OCI-LY1 (cell line): ENCODE measurements around the gene RNF175.

ENCODE experiments used
- EZH2 ChIP-seq: fragments of 200-600 bp; sonication (generic), shearing (Covaris generic); IDR thresholded peaks from 2 replicates; pipeline ENCODE4 v1.8.0; 2017; ENCODE audit warnings: borderline replicate concordance, mixed run types, mild to moderate bottlenecking, antibody characterized with exemption, low read length, moderate library complexity, mixed read lengths
- TF ChIP-seq, protein P1 (sequence below): fragments of 200-600 bp; sonication (generic), shearing (Covaris generic); IDR thresholded peaks from 2 replicates; pipeline ENCODE4 v1.5.1; 2017; ENCODE audit warnings: mild to moderate bottlenecking, antibody characterized with exemption, low read length, moderate library complexity, mixed read lengths

DNA sequence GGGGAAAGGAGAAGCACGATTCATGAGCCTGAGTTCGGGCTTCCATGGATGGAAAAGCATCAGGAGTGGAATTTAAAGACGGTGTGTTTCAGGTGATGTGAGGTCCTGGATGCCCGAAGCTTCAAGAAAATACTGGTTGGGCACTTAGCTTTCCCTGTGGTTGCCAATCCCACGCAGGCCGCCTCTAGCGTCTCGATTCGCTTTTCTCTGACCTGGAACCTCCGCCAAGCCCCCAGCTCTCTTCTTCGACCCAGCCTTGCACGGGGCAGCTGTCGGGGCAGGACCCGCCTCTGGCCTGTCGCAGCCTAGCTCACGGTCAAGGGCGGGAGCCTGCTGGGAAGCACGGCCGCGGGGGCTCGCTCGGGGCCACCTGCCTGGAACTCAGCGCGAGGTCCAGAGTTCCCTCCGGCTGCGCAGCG, 76.1 kb downstream of the RNF175 start:
- TF ChIP-seq, protein P1, sequence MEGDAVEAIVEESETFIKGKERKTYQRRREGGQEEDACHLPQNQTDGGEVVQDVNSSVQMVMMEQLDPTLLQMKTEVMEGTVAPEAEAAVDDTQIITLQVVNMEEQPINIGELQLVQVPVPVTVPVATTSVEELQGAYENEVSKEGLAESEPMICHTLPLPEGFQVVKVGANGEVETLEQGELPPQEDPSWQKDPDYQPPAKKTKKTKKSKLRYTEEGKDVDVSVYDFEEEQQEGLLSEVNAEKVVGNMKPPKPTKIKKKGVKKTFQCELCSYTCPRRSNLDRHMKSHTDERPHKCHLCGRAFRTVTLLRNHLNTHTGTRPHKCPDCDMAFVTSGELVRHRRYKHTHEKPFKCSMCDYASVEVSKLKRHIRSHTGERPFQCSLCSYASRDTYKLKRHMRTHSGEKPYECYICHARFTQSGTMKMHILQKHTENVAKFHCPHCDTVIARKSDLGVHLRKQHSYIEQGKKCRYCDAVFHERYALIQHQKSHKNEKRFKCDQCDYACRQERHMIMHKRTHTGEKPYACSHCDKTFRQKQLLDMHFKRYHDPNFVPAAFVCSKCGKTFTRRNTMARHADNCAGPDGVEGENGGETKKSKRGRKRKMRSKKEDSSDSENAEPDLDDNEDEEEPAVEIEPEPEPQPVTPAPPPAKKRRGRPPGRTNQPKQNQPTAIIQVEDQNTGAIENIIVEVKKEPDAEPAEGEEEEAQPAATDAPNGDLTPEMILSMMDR, result no peak
- no peak for TF ChIP-seq EZH2
